ENCODE measurements around the gene RPUSD4.
"Not testable (repeated sequence)": the region's sequence is repeated elsewhere in the genome, so short reads cannot be mapped to it uniquely, and the experiment has no call there.

Gene RPUSD4, protein sequence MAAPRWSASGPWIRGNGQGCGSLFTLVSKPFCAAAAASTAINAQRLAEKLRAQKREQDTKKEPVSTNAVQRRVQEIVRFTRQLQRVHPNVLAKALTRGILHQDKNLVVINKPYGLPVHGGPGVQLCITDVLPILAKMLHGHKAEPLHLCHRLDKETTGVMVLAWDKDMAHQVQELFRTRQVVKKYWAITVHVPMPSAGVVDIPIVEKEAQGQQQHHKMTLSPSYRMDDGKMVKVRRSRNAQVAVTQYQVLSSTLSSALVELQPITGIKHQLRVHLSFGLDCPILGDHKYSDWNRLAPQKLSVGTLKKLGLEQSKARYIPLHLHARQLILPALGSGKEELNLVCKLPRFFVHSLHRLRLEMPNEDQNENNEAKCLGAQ

DNA sequence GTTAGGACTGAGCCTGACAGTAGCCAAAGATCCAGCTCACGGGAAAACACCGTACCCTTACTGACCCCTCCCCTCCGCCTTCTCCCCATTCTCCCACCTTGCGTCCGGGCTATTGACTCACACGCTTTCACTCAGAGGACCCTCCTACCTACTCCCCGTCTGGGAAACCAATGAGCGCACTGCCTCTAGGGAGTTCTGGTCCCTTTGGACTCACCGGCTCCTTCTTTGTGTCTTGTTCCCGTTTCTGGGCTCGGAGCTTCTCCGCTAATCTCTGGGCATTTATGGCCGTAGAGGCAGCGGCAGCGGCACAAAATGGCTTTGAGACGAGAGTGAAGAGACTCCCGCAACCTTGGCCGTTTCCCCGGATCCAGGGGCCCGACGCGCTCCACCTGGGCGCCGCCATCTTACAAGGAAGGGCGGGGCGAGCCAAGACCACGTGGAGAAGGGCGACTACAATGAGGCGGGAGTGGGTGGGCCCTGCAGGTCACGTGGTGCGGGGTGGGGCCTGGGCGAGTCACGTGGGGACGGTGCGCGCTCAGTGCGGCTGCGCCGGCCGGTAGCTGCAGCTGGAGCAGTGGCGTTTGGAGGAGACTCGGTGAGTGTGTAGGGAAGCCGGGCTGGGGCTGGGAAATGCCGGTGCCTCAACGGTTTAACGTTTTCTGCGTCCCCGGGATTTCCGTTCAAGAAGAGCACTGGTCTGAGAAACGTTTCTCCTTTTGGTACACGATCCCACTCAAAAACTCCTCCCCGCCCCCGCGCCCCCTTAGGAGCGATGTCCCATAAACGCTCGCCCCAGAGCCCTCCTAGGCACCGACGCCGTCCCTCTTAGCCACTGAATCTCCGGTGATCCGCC lies at the start of gene RPUSD4, which contains the start of gene FAM118B:
Gene RPUSD4 (minus strand): TSS at position 415 of the 853 bp plus-strand sequence. CDS start 12 bp downstream, at position 403.
Gene FAM118B (plus strand): TSS at position 547 of the 853 bp plus-strand sequence. CDS start 23,220 bp downstream, outside the sequence.
- Histone ChIP-seq H3K9me3 (ENCODE audit: control insufficient read depth in 2 of 2, low read length in 2 of 2) (no peaks in the 10 kb centered on the region), H3K27me3 (ENCODE audit: control insufficient read depth in 2 of 2, insufficient read depth in 2 of 2, low read length in 2 of 2) (no peaks in the 10 kb centered on the region), H3K27ac (ENCODE audit: low read depth in 2 of 2, low read length in 2 of 2) (peak within 1 kb of the TSS; percentile 48 to 66), H3K9ac (ENCODE audit: low read depth in 1 of 2, low read length in 2 of 2) (peak within 1 kb of the TSS; percentile 70 to 84), H3K36me3 (ENCODE audit: control insufficient read depth in 2 of 2, insufficient read depth in 2 of 2, low read length in 2 of 2) (peaks cover 2 to 19% of the 10 kb centered on the region in 2 donors), H3K4me1 (ENCODE audit: control insufficient read depth in 2 of 2, insufficient read depth in 2 of 2, low read length in 2 of 2) (peaks cover 18 to 23% of the 10 kb centered on the region in 2 donors), H3K4me3 (ENCODE audit: low read length in 2 of 2) (peak within 1 kb of the TSS; percentile 95 to 100)

DNA sequence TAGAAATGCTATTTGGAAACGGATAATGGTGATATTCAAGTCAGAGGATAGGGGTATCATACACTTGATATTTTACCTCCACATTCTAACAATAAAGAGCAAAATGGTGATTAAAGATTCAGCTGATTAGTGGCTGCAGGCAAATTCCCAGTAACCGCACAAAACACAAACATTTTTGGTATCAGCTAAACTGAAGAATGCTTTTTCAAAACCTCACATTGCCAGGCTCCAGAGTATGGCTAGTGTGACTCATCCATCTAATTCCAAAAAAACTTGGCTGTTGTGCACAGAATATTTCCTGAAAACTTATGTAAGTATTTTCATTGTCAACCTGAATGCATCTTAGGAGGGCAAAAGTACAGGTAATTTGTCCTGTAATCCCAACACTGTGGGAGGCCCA lies 46.3 kb upstream of the RPUSD4 start:
- Histone ChIP-seq H3K4me3 (ENCODE audit: low read length in 2 of 2) (no peak overlapping the region), H3K4me1 (ENCODE audit: control insufficient read depth in 2 of 2, insufficient read depth in 2 of 2, low read length in 2 of 2) (no peaks in the 10 kb centered on the region), H3K9me3 (ENCODE audit: control insufficient read depth in 2 of 2, low read length in 2 of 2) (no peaks in the 10 kb centered on the region), H3K36me3 (ENCODE audit: control insufficient read depth in 2 of 2, insufficient read depth in 2 of 2, low read length in 2 of 2) (peaks cover 48 to 57% of the 10 kb centered on the region in 2 donors), H3K9ac (ENCODE audit: low read depth in 1 of 2, low read length in 2 of 2) (no peak overlapping the region), H3K27me3 (ENCODE audit: control insufficient read depth in 2 of 2, insufficient read depth in 2 of 2, low read length in 2 of 2) (no peaks in the 10 kb centered on the region), H3K27ac (ENCODE audit: low read depth in 2 of 2, low read length in 2 of 2) (no peak overlapping the region)

DNA sequence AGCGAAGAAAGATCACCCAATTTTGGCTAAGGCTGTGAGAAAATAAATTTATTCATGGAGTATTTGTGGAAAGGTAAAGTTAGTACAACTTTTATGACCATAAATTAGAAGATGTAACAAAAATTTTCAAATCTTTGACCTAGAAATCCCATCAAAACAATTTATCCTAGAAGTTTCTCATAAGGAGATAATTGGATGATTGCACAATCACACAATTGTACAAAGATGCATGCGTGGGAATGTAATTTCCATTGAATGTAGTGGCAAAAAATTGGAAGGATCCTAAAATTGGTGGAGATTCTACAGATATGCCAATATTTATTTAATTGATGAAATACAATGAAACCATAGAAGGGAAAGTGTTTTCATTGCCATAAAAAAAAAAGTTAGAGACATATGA lies 45.7 kb upstream of the RPUSD4 start:
- no peaks in the 10 kb centered on the region for H3K27me3 ChIP-seq (ENCODE audit: control insufficient read depth in 2 of 2, insufficient read depth in 2 of 2, low read length in 2 of 2)
- no peak overlapping the region for H3K27ac ChIP-seq (ENCODE audit: low read depth in 2 of 2, low read length in 2 of 2)
- no peak overlapping the region for H3K9ac ChIP-seq (ENCODE audit: low read depth in 1 of 2, low read length in 2 of 2)
- H3K4me1 ChIP-seq (ENCODE audit: control insufficient read depth in 2 of 2, insufficient read depth in 2 of 2, low read length in 2 of 2) = no peaks in the 10 kb centered on the region
- H3K4me3 ChIP-seq (ENCODE audit: low read length in 2 of 2) = no peak overlapping the region
- no peaks in the 10 kb centered on the region for H3K9me3 ChIP-seq (ENCODE audit: control insufficient read depth in 2 of 2, low read length in 2 of 2)
- peaks cover 44 to 53% of the 10 kb centered on the region in 2 donors for H3K36me3 ChIP-seq (ENCODE audit: control insufficient read depth in 2 of 2, insufficient read depth in 2 of 2, low read length in 2 of 2)

DNA sequence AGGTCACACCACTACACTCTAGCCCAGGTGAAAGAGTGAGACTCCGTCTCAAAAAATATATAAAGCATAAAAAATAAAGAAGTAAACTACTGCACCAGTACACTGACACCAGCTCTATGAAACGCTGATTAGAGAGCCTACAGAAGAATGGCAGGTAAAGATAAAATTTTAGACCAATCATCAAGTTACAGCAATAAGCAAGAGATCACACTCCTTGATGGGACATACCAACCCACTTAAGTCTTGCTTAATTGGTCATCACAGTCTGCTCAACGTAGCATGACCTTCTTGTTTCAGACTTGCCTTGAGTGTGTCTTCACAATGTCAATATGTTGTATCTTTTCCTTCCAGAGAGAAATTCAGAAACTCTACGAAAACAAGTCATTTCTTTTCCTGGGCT lies 44.8 kb upstream of the RPUSD4 start:
- no peak overlapping the region for H3K27ac ChIP-seq (ENCODE audit: low read depth in 2 of 2, low read length in 2 of 2)
- no peaks in the 10 kb centered on the region for H3K4me1 ChIP-seq (ENCODE audit: control insufficient read depth in 2 of 2, insufficient read depth in 2 of 2, low read length in 2 of 2)
- no peaks in the 10 kb centered on the region for H3K27me3 ChIP-seq (ENCODE audit: control insufficient read depth in 2 of 2, insufficient read depth in 2 of 2, low read length in 2 of 2)
- no peak overlapping the region for H3K4me3 ChIP-seq (ENCODE audit: low read length in 2 of 2)
- no peak overlapping the region for H3K9ac ChIP-seq (ENCODE audit: low read depth in 1 of 2, low read length in 2 of 2)
- peaks cover 41 to 49% of the 10 kb centered on the region in 2 donors for H3K36me3 ChIP-seq (ENCODE audit: control insufficient read depth in 2 of 2, insufficient read depth in 2 of 2, low read length in 2 of 2)
- no peaks in the 10 kb centered on the region for H3K9me3 ChIP-seq (ENCODE audit: control insufficient read depth in 2 of 2, low read length in 2 of 2)

DNA sequence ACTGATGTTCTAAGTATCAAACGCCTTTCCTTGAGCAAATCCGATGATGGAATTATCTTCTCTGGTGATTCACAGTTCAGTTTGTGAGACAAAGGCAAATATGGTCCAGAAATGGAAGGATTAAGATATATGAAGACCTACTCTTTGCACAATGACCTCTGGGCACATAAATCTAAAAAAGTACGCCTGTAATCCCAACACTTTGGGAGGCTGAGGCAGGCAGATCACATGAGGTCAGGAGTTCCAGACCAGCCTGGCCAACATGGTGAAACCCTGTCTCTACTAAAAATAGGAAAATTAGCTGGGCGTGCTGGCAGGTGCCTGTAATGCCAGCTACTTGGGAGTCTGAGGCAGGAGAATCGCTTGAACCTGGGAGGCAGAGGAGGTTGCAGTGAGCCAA lies 44.1 kb upstream of the RPUSD4 start:
- H3K9me3 ChIP-seq (ENCODE audit: control insufficient read depth in 2 of 2, low read length in 2 of 2); H3K9ac ChIP-seq (ENCODE audit: low read depth in 1 of 2, low read length in 2 of 2); H3K27me3 ChIP-seq (ENCODE audit: control insufficient read depth in 2 of 2, insufficient read depth in 2 of 2, low read length in 2 of 2); H3K4me3 ChIP-seq (ENCODE audit: low read length in 2 of 2); H3K4me1 ChIP-seq (ENCODE audit: control insufficient read depth in 2 of 2, insufficient read depth in 2 of 2, low read length in 2 of 2); H3K27ac ChIP-seq (ENCODE audit: low read depth in 2 of 2, low read length in 2 of 2): not testable (repeated sequence)
- H3K36me3 ChIP-seq (ENCODE audit: control insufficient read depth in 2 of 2, insufficient read depth in 2 of 2, low read length in 2 of 2) = peaks cover 37 to 47% of the 10 kb centered on the region in 2 donors

DNA sequence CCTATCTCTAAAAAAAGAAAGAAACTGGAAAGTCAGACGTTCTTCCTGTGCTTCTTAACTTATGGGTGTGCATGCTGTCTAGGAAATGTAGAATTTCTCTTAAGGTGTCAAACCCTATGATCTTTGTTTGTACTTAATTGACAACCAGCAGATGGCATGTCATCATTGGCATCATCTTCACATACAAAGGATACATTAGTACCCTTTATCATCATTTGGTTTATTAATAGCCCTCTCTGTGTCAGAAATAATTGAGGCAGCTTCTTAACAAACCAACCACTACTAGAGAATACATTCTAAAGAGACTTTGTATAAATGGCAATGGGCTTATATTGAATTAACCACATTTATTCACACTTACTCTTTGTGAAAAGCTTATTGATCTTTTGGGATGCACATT lies 43.4 kb upstream of the RPUSD4 start:
- Histone ChIP-seq H3K4me1 (ENCODE audit: control insufficient read depth in 2 of 2, insufficient read depth in 2 of 2, low read length in 2 of 2) (no peaks in the 10 kb centered on the region), H3K9me3 (ENCODE audit: control insufficient read depth in 2 of 2, low read length in 2 of 2) (no peaks in the 10 kb centered on the region), H3K4me3 (ENCODE audit: low read length in 2 of 2) (no peak overlapping the region), H3K27me3 (ENCODE audit: control insufficient read depth in 2 of 2, insufficient read depth in 2 of 2, low read length in 2 of 2) (no peaks in the 10 kb centered on the region), H3K9ac (ENCODE audit: low read depth in 1 of 2, low read length in 2 of 2) (no peak overlapping the region), H3K36me3 (ENCODE audit: control insufficient read depth in 2 of 2, insufficient read depth in 2 of 2, low read length in 2 of 2) (peaks cover 37 to 47% of the 10 kb centered on the region in 2 donors), H3K27ac (ENCODE audit: low read depth in 2 of 2, low read length in 2 of 2) (no peak overlapping the region)

DNA sequence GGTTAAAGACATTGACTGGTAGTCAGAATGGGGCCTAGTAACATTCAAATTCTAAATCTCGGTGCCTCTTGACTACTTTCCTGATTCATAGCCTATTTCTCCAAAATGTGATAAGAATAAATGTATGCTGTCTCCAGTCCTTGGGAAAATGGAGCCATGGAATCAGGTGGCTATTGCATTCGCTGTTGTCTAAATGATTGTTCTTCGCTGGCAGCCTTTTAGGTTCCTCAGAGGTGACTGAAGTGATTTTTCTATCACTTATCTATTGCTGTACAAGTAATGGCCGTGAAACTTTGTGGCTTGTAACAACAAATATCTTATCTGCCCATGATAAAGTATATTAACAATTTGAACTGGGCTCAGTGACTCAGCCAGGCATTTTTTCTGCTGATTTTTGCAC lies 41.8 kb upstream of the RPUSD4 start:
- Histone ChIP-seq H3K27me3 (ENCODE audit: control insufficient read depth in 2 of 2, insufficient read depth in 2 of 2, low read length in 2 of 2) (no peaks in the 10 kb centered on the region), H3K9me3 (ENCODE audit: control insufficient read depth in 2 of 2, low read length in 2 of 2) (no peaks in the 10 kb centered on the region), H3K9ac (ENCODE audit: low read depth in 1 of 2, low read length in 2 of 2) (no peak overlapping the region), H3K27ac (ENCODE audit: low read depth in 2 of 2, low read length in 2 of 2) (no peak overlapping the region), H3K36me3 (ENCODE audit: control insufficient read depth in 2 of 2, insufficient read depth in 2 of 2, low read length in 2 of 2) (peaks cover 34 to 47% of the 10 kb centered on the region in 2 donors), H3K4me3 (ENCODE audit: low read length in 2 of 2) (no peak overlapping the region), H3K4me1 (ENCODE audit: control insufficient read depth in 2 of 2, insufficient read depth in 2 of 2, low read length in 2 of 2) (no peaks in the 10 kb centered on the region)

DNA sequence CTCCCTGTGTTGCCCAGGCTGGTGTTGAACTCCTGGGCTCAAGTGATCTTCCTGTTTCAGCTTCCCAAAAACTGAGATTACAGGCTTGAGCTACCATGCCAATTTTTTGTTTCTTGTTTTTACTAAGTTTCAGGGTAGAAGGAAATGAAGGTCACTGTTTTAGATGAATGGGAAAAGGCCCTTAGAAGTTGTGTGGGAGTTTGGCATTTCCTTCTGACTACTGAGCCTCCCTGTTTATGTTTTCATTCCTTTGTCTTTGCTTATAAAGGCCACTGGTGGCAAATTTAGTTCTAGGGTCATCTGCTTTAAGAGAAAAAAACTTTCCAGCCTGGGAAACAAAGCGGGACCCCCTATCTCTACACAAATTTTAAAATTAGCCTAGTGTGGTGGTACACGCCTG lies 35.2 kb upstream of the RPUSD4 start:
- no peaks in the 10 kb centered on the region for H3K9me3 ChIP-seq (ENCODE audit: control insufficient read depth in 2 of 2, low read length in 2 of 2)
- no peak overlapping the region for H3K4me3 ChIP-seq (ENCODE audit: low read length in 2 of 2)
- no peaks in the 10 kb centered on the region for H3K27me3 ChIP-seq (ENCODE audit: control insufficient read depth in 2 of 2, insufficient read depth in 2 of 2, low read length in 2 of 2)
- H3K27ac ChIP-seq (ENCODE audit: low read depth in 2 of 2, low read length in 2 of 2) = no peak overlapping the region
- peaks cover 24 to 43% of the 10 kb centered on the region in 2 donors for H3K36me3 ChIP-seq (ENCODE audit: control insufficient read depth in 2 of 2, insufficient read depth in 2 of 2, low read length in 2 of 2)
- H3K4me1 ChIP-seq (ENCODE audit: control insufficient read depth in 2 of 2, insufficient read depth in 2 of 2, low read length in 2 of 2) = no peaks in the 10 kb centered on the region
- no peak overlapping the region for H3K9ac ChIP-seq (ENCODE audit: low read depth in 1 of 2, low read length in 2 of 2)

DNA sequence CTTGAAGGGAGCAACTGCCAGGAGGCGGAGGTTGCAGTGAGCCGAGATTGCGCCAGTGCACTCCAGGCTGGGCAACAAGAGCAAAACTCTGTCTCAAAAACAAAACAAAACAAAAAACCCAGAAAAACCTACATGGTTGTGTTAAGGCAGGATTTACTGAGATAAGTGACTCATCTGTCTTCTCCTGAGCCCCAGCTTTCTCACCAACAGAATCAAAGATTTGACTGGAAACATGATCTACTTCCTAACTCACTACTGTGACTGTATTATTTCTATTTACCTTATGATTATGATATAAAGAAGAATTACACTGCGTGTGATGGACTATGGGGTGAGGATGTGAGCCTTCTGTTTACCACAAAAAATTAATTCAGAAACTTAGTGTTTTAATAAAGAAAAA lies 21.9 kb upstream of the RPUSD4 start:
- Histone ChIP-seq H3K27me3 (ENCODE audit: control insufficient read depth in 2 of 2, insufficient read depth in 2 of 2, low read length in 2 of 2) (no peaks in the 10 kb centered on the region), H3K9ac (ENCODE audit: low read depth in 1 of 2, low read length in 2 of 2) (no peak overlapping the region), H3K9me3 (ENCODE audit: control insufficient read depth in 2 of 2, low read length in 2 of 2) (no peaks in the 10 kb centered on the region), H3K27ac (ENCODE audit: low read depth in 2 of 2, low read length in 2 of 2) (no peak overlapping the region), H3K4me1 (ENCODE audit: control insufficient read depth in 2 of 2, insufficient read depth in 2 of 2, low read length in 2 of 2) (peaks cover 0 to 7% of the 10 kb centered on the region in 2 donors), H3K36me3 (ENCODE audit: control insufficient read depth in 2 of 2, insufficient read depth in 2 of 2, low read length in 2 of 2) (peaks cover 12 to 34% of the 10 kb centered on the region in 2 donors), H3K4me3 (ENCODE audit: low read length in 2 of 2) (no peak overlapping the region)

DNA sequence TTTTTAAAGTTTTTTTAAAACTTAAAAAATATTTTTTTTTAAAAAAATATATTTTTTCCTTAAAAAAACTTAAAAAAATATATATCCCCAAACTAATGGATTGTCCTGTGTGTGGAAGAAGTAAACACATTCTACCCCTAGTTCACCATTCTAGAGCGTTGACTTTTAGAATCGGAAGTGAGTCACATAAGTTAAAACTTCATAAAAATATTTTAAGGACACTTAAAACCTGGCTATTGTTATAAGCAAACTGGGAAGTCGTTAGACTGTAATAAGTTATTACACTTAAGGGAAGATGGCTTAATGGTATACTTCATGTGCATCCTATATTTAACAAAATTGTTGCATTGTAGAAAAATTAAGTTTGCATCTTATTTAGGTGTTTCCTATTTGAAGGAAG lies 21.2 kb upstream of the RPUSD4 start:
- Histone ChIP-seq H3K27me3 (ENCODE audit: control insufficient read depth in 2 of 2, insufficient read depth in 2 of 2, low read length in 2 of 2) (no peaks in the 10 kb centered on the region), H3K9ac (ENCODE audit: low read depth in 1 of 2, low read length in 2 of 2) (no peak overlapping the region), H3K4me1 (ENCODE audit: control insufficient read depth in 2 of 2, insufficient read depth in 2 of 2, low read length in 2 of 2) (peaks cover 0 to 7% of the 10 kb centered on the region in 2 donors), H3K9me3 (ENCODE audit: control insufficient read depth in 2 of 2, low read length in 2 of 2) (no peaks in the 10 kb centered on the region), H3K4me3 (ENCODE audit: low read length in 2 of 2) (no peak overlapping the region), H3K27ac (ENCODE audit: low read depth in 2 of 2, low read length in 2 of 2) (no peak overlapping the region), H3K36me3 (ENCODE audit: control insufficient read depth in 2 of 2, insufficient read depth in 2 of 2, low read length in 2 of 2) (peaks cover 12 to 32% of the 10 kb centered on the region in 2 donors)
